Chondrocyte (in vitro differentiated cells): ENCODE results near the gene POLR1E. TPM values are rescaled to one million over a fixed set of nuclear protein-coding genes. Genes with fewer than 3 reads are reported as not detected.

Experiments
- DNase-seq: peaks from one replicate; pipeline ENCODE4 v3.0.0; 2021; ENCODE audit warnings: mixed read lengths, low spot score
- H3K27ac Mint-ChIP-seq: one replicate; pipeline ENCODE4 v1.8.0; 2021; ENCODE audit warnings: mild to moderate bottlenecking, moderate library complexity, mixed read lengths; ENCODE audit not compliant: unreplicated experiment
- H3K27me3 Mint-ChIP-seq: 2 replicates; pipeline ENCODE4 v1.8.0; 2021; ENCODE audit warnings: low read depth, mixed read lengths
- H3K36me3 Mint-ChIP-seq: 2 replicates; pipeline ENCODE4 v1.8.0; 2021; ENCODE audit warnings: low read depth, mixed read lengths
- H3K4me1 Mint-ChIP-seq: 2 replicates; pipeline ENCODE4 v1.8.0; 2021; ENCODE audit warnings: low read depth, mild to moderate bottlenecking, mixed read lengths
- H3K4me3 Mint-ChIP-seq: one replicate; pipeline ENCODE4 v1.8.0; 2021; ENCODE audit warnings: mild to moderate bottlenecking, moderate library complexity, mixed read lengths; ENCODE audit not compliant: unreplicated experiment
- H3K9me3 Mint-ChIP-seq: 2 replicates; pipeline ENCODE4 v1.8.0; 2021; ENCODE audit warnings: low read depth, mixed read lengths
- CTCF ChIP-seq: fragments of 200-600 bp; sonication (generic); IDR thresholded peaks from 2 replicates; pipeline ENCODE4 v1.5.0; 2021; ENCODE audit warnings: antibody characterized with exemption, mild to moderate bottlenecking, moderate library complexity
- total RNA-seq: library from RNA; stranded (reverse); gene quantifications from 3 replicates; pipeline ENCODE4 v1.2.1, GENCODE V29; 2021

POLR1E gene
- total RNA-seq, 1 donor from 2014 or later: 12.7 TPM

DNA sequence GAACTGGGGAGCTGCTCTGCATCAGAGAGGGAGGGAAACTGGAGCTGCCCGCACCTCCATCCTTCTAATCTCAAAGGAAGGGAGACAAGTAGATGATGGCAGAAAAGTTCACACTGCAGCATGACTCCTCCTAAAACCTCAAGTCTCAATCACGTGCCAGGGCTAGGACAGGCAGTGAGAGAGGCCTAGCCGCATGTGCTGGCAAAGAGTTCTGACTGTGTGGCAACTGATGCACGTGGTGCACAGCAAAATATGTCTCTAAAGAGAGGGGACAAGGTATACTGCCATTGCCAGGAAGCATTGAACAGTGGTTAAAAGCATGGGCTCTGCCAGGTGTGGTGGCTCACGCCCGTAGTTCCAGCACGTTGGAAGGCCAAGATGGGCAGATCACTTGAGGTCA lies 52.4 kb downstream of the POLR1E start:
- DNase-seq: no peak
- Mint-ChIP-seq H3K4me1 (no peaks in the 10 kb centered on the region), H3K27ac (no peak overlapping the region), H3K27me3 (no peaks in the 10 kb centered on the region), H3K9me3 (no peaks in the 10 kb centered on the region), H3K36me3 (peaks cover 25% of the 10 kb centered on the region), H3K4me3 (no peak overlapping the region)
- no peak for TF ChIP-seq CTCF

DNA sequence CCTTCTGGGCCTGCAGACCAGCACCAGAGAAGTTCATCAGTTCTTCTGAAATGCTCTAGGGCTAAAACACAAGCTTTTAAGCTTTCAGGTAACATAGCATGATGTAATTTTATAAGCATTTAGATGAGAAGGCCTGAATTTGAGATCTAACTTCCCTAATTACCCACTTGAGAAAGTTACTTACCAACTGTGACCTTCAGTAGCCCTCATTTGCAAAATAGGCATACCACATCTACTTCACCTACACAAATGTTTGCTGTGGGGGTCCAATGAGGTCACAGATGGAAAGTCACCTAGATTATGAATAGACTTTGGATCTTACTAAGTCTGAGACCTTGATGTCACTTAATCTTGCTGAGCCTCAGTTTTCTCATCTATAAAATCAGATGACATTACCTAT lies 53.9 kb downstream of the POLR1E start:
- H3K4me3 Mint-ChIP-seq: no peak overlapping the region
- H3K27ac Mint-ChIP-seq: no peak overlapping the region
- DNase-seq: no peak
- H3K27me3 Mint-ChIP-seq: no peaks in the 10 kb centered on the region
- H3K9me3 Mint-ChIP-seq: no peaks in the 10 kb centered on the region
- no peaks in the 10 kb centered on the region for H3K4me1 Mint-ChIP-seq
- TF ChIP-seq CTCF: no peak
- H3K36me3 Mint-ChIP-seq: peaks cover 25% of the 10 kb centered on the region

DNA sequence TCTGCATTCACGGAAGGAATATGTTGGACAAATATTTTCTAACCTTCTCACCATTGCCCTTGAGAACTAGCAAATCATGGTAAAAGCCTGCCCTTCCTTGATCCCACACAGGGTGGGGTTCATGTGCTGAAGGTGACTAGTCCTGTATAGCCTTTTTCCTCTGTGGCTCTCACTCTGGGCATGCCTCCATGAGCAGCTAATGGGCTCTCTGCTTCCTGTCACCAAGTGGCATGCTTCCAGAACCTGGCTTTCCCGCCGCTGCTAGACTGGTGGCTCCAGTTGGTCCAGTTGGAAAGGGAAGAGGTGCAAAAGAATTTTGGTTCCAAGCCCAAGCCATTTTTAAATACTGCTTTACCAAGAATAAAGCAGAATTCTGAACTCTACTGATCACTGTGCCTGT lies 54.9 kb downstream of the POLR1E start:
- H3K36me3 Mint-ChIP-seq: peaks cover 23% of the 10 kb centered on the region
- H3K4me3 Mint-ChIP-seq: no peak overlapping the region
- H3K4me1 Mint-ChIP-seq: no peaks in the 10 kb centered on the region
- no peak for DNase-seq
- TF ChIP-seq CTCF: no peak
- no peaks in the 10 kb centered on the region for H3K9me3 Mint-ChIP-seq
- H3K27me3 Mint-ChIP-seq: no peaks in the 10 kb centered on the region
- no peak overlapping the region for H3K27ac Mint-ChIP-seq

- Mint-ChIP-seq H3K27me3 (no peaks in the 10 kb centered on the region), H3K4me1 (no peaks in the 10 kb centered on the region), H3K36me3 (peaks cover 20% of the 10 kb centered on the region), H3K27ac (no peak overlapping the region), H3K9me3 (no peaks in the 10 kb centered on the region), H3K4me3 (no peak overlapping the region)
- TF ChIP-seq CTCF: no peak
- no peak for DNase-seq
Measured at GRCh38 chr9:37541465-37541864, 55.7 kb downstream of the POLR1E start.

GRCh38 chr9:37542488-37542887 lies 56.7 kb downstream of the POLR1E start:
- H3K27ac Mint-ChIP-seq: no peak overlapping the region
- H3K36me3 Mint-ChIP-seq: peaks cover 12% of the 10 kb centered on the region
- no peaks in the 10 kb centered on the region for H3K9me3 Mint-ChIP-seq
- TF ChIP-seq CTCF: no peak
- H3K4me1 Mint-ChIP-seq: no peaks in the 10 kb centered on the region
- H3K4me3 Mint-ChIP-seq: no peak overlapping the region
- no peaks in the 10 kb centered on the region for H3K27me3 Mint-ChIP-seq
- no peak for DNase-seq
